Stimulated activated CD8-positive, alpha-beta memory T cell treated with anti-CD3 and anti-CD28 coated beads, Interleukin-7, amount 100 ng/mL, for 24 hours (primary cell): Measurements from ENCODE around the gene CDK11B.

Experiments
- DNase-seq: peaks from one replicate; pipeline ENCODE4 v3.0.0-alpha.2; 2020; ENCODE audit warnings: low read depth

Gene CDK11B

DNA sequence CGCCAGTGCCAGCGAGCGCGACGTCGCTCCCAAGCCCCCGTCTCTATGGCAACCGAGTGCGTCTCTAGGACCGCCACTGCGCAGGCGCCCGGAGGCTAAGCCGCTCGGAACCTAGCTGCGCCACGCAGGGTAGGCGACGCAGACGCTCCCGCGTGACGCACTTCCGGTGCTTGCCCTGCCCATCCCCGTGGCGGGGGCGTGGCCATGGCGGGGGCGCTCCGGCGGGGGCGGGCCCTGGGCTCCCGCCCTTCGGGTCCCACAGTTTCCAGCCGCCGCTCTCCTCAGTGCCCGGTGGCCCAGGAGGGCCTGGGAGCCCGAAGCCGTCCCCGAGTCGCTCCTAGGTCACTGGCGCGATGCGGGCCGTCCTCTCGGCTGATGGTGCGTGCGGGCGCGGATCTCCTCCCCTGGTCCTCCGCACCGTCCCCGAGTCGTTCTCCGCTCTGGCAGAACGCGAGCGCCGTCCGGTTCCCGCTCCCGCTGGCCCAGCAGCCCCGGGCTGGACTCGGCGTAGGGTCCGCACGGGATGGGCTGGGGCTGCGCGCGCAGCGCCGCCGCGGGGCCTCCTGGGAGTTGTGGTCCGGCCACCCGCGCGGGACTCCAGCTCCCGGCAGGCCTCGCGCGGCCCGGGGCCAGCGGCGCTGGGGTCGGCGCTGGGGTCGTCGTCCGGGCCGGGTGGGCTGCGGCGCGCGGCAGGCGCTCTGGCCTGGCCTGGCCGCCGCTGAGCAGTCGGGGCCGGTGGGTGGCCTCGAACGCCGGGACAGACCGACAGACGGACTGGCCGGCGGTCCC lies 43.4 kb downstream of the CDK11B start, which contains the start of gene MIB2:
Gene MIB2 (plus strand): TSS at position 245 of the 789 bp plus-strand sequence. CDS start 7,953 bp downstream, outside the sequence.
- DNase-seq: peak; percentile 92

DNA sequence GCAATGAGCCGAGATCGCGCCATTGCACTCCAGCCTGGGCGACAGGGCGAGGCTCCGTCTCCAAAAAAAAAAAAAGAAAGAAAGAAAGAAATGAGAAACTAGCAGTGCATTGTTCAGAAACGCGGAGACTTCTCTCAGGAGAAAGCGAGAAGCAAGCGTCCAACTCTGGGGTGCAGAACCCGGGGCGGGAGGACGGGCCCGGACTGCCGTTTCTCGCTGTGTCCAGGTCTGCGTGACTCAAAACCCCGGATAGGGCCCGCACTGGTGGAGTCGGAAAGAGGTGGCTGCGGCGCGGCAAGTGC lies 43.9 kb downstream of the CDK11B start:
- DNase-seq: no peak

DNA sequence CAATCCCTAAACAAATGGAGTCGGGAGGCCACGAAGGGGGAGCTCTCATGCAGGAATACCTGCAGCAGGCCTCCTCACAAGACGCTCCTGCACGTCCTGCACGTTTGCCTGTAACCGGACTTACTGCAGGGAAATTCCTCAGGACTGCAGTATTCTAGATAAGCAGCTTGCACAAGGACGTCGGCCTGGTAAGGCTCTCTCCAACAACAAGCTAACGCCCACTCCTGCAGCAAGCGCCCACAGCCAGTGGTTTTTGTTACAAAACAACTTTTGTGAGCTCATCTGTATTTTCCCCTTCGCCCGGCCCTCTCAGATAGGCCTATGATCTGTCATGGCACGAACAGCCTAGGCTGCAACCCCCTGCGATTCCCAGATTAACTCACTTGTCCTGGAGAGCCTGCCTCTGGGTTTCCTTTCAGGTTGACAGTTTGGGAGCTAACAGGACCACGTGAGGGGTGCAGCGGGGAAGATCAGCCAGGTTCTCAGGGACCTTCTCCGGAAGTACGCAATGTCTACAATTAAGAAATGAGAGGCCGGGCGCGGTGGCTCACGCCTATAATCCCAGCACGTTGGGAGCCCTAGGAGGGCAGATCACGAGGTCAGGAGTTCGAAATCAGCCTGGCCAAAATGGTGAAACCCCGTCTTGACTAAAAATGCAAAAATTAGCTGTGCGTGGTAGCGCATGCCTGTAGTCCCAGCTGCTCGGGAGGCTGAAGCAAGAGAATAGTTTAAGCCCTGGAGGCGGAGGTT lies 44.4 kb downstream of the CDK11B start:
- DNase-seq: no peak

DNA sequence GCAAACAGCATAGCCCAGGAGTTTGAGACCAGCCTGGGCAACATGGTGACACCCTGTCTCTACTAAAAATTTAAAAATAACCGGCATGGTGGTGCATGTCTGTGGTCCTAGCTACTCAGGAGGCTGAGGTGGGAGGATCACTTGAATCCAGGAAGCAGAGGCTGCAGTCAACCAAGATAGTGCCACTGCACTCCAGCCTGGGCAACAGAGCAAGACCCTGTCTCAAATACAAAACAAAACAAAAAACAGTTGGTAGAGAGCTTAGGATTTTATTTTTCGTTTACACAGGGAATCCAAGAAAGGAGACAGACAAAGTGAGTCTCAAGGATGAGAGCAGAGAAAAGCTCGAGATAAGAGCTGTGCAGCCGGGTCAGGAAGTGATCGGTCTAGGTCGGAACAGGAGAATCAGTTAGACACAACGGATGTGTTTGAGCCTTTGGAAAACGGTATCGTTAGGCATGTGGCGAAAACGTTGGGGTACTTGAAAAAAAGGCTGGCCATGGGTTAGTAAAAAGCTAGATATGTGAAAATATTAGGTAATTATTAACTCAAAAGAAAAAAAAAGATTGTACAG lies 45.2 kb downstream of the CDK11B start:
- DNase-seq: no peak

DNA sequence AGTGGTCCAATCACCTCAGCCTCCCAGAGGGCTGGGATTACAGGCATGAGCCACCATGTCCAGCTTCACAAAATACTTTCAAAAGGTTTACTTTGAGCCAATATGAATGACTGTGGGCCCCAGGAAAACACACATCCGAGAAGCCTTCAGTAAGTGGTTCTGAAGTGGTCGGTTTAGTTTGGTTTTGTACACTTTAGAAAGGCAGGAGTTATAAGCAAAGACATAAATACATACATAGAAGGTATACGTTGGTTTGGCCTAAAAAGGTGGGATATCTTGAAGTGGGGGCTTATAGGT lies 46.8 kb downstream of the CDK11B start:
- DNase-seq: no peak

DNA sequence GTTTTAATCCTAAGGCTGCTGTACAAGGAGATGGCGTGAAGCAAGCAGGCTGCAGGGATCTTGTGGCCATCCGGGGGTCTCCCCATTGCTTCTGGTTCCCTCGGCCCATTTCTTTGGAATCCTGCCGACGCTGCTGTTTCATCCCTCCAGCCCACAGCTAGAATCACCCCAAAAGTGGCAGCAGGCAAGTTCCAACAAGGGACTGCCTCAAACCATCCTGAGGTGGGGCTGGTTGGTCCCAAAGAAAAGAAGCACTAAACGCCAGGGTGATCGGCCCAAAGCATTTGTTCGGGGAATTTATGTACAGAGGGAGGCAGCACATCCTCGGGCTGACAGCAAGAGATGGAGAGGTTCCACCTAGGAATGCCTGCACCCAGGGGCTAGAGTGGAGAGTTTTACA lies 48.0 kb downstream of the CDK11B start:
- DNase-seq: no peak

DNA sequence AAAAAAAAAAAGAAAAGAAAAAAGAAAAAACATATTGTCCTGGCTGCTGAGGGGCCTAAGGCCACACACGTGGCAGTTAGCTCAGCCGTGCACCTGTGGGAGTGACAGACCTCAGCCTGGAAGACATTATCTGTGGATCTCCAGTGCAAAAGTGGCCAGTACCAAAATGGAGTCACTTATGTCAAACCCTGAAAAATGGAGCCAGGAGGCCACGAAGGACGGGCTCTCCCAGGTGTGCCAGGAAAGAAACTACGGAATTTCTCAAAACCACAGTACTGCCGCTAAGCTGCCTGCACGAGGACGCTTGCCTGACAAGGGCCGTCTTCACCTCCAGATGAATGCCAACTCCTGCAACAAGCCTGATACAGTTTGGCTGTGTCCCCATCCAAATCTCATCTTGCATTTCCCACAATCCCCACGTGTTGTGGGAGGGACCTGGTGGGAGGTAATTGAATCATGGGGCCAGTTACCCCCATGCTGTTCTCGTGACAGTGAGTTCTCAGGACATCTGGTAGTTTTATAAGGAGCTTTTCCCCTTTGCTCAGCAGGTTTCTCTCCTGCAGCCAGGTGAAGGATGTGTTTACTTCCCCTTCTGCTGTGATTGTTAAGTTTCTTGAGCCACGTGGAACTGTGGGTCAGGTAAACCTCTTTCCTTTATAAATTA lies 48.9 kb downstream of the CDK11B start:
- no peak for DNase-seq

DNA sequence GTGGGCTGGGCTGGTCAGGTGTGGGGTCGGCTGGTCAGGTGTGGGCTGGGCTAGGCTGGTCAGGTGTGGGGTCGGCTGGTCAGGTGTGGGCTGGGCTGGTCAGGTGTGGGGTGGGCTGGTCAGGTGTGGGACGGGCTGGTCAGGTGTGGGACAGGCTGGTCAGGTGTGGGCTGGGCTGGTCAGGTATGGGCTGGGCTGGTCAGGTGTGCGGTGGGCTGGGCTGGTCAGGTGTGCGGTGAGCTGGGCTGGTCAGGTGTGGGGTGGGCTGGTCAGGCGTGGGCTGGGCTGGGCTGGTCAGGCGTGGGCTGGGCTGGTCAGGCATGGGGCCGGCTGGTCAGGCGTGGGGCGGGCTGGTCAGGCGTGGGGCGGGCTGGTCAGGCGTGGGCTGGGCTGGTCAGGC lies 52.6 kb downstream of the CDK11B start:
- DNase-seq: no peak

DNA sequence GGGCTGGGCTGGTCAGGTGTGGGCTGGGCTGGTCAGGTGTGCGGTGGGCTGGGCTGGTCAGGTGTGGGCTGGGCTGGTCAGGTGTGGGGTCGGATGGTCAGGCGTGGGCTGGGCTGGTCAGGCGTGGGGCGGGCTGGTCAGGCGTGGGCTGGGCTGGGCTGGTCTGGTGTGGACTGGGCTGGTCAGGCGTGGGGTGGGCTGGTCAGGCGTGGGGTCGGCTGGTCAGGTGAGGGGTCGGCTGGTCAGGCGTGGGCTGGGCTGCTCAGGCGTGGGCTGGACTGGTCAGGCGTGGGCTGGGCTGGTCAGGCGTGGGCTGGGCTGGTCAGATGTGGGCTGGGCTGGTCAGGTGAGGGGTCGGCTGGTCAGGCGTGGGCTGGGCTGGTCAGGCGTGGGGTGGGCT lies 53.1 kb downstream of the CDK11B start:
- DNase-seq: no peak

DNA sequence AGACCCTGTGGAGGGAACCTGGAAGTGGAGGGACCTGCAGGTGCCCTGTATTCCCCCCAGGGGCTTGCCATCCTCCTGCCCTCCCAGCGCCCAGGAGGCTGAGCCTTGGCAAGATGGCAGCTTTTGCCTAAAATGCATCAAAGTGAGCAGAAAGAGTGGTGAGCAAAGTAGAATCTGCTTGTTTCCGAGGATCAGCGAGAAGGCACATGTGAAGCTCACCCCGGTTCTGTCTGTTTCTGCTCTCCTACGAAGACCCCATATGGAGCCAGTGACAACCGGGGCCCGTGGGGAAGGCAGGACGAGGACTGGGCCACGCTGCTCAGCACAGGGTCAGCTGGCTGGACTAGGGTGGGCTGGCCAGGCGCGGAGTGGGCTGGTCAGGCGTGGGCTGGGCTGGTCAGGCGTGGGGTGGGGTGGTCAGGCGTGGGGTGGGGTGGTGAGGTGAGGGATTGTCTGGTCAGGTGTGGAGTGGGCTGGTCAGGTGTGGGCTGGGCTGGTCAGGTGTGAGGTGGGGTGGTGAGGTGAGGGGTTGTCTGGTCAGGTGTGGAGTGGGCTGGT lies 53.7 kb downstream of the CDK11B start:
- DNase-seq: no peak

DNA sequence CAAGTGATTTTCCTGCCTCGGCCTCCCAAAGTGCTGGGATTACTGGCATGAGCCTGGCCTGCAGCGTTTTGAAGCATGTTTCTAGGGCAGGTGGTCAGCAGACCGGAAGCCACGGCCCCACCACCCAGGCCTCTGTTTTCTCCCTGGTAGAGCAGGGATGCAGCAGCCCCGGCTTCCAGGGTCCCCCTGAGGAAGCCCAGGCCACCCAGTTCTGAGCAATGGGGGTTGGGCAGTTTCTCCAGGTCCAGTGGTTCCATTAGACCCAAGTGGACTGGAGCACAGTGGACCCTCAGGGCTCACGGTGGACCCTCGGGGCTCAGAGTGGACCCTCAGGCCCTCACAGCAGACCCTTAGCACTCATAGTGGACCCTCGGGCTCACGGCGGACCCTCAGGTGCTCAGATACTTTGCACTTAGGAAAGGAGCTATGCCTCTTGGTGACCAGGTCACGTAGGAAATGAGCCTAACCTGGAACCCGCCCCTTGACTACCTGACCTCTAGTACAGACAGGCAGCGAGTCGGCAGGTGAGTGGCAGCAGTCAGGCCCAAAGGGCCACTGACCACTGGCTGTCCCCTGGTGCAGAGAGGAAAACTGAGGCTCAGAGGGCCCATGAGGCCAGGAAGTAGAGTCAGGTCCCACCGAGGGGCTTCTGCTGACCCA lies 54.3 kb downstream of the CDK11B start:
- no peak for DNase-seq

DNA sequence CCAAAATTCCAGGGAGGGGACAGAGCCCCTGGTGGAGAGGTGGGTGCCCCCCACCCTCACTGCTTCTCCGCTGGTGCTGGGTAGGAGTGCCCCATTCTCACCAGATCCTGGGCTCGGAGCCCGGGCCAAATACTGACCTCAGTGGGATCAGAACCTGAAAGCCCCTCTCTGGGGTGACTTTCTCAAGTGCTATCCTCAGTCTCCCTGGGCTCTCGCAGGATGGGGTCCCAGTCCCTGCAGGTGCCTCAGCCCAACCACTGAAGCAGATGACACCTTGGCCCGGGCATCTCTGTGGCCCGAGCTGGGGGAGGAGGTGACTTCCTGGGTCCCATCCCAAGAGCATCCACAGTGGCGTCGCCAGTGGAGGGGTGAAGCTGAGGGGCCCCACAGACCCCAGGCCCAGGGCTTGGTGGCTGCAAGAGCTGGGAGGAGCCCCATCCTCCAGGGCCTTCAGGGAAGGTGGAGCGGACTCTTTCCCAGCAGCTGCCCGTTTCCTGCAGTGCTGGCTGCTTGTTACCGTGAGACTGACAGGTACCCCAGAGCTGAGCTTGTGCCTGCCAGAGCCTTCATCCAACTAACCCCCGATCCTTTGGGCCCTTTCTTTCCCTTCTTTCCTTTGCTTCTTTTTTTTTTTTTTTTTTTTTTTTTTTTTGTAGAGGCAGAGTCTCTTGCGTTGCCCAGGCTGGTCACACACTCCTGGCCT lies 55.0 kb downstream of the CDK11B start:
- DNase-seq: no peak

DNA sequence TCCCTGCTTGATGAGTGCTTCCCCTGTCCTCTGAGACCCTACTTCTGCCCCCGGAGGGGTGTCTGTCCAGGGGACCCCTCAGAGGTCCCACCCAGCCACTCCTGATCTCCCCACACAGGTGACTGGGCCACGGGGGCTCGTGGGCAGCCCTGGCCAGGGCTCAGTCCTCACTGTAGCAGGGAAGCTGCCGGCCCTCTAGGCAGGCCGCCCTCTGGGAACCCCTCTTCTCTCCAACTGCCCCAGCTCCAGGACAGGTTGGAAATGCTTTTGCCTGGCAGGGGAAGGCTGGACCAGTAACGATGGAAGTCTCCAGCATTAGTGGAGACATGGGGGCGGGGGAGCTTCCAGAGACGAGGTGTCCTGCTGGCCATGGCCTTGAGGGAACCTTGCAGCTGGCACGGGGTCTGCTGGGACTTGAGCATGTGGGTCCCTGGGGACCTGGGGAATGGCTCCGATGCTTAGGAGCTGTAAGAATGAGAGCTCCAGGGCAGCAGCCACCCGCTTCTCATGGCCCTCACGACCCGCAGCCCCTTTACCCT lies 55.8 kb downstream of the CDK11B start:
- DNase-seq: no peak

DNA sequence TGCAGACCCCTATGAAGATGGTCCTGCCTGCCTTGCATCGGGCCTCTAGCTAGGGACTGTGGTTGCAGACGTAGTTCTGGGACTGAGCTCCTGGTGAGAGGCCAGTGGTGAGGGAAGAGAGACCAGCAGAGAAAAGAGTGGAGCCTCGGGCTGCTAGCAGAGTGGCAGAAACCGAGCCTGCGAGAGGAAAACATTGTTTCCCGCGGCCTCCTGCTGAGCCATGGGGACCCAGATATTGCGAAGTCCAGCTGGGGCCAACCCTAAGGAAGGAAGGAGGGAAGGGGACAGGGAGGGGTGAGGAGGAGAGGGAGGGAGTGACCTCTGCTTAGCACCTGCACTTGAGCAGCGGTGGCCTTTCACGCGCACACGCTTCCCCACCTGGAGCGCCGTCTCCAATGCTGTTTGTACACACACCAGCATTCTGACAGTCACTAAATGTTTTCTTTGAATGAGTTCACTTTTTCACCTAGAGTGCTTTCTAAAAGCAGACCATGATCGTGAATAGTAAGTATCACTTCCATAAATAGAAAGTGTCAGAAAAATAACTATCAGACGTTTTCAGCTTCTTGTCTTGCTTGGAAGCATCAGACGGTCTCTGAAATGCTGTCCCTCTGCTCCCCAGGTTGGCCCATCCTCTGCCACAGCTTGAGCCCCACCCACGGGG lies 56.4 kb downstream of the CDK11B start:
- no peak for DNase-seq

DNA sequence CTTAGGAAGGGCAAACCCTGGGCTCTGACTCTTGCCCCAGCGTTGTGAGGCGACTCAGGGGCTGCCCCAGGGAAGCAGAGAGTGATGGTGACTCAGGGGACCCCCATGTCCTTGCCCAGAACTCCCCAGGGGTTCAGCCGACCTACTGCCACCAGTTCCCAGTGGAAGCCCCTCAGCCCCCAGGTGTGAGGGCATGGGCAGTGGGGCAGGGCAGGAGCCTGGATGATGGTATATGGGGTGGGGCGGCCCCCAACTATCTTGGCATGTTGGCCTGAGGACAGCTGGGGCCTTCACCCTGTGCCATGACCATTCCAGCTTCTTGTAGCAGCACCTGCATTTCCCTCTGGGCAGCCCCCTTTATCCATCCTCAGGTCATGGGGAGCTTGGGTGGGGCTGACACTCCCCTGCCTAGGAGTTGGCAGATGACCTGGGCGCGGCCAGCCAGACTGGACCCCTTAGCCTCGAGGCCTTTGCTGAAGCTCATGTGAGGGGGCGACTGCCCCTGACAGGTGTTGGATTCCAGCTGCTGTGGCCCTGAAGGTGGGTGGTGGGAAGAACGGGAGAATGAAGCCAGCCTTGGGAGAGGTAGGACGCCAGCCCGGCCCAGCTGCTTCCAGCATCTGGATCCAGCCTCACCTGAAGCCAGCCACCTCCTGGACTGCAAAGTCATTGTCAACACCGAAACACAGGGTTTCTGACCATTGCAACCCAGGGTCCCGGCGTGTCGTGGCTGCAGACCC lies 57.1 kb downstream of the CDK11B start:
- no peak for DNase-seq

DNA sequence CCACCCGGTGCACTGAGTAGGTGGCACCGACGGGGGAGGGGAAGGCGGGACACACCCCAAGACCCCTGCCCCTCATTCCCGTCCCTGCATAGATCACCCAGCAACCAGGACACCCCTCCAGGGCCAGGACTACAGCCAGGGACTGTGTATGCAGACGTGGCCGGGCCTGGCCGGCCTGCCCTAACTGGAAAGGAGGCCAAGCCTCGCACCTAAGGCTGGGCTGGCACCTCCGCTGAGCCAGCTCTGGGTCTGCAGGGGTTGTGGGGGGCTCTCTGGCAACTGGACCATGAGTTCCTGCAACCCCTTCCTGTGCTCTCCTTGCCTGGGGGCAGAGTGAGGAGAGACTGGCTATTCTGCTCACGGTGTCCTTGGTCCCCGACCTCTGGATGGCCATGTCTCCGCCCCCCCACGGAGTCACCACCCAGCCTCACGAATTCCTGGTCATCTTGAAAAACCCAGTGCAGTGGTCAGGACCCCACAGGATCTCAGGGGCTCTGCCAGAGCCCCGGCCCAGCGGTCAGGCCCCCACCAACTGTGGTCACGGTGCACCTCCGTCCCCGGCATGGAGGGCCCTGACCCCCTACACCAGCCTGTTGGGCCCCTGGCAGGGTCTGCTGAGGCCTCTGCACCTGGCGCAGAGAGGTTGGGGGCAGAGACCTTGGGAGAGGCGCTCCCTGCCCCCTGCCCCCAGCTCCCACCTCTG lies 57.8 kb downstream of the CDK11B start:
- DNase-seq: no peak

DNA sequence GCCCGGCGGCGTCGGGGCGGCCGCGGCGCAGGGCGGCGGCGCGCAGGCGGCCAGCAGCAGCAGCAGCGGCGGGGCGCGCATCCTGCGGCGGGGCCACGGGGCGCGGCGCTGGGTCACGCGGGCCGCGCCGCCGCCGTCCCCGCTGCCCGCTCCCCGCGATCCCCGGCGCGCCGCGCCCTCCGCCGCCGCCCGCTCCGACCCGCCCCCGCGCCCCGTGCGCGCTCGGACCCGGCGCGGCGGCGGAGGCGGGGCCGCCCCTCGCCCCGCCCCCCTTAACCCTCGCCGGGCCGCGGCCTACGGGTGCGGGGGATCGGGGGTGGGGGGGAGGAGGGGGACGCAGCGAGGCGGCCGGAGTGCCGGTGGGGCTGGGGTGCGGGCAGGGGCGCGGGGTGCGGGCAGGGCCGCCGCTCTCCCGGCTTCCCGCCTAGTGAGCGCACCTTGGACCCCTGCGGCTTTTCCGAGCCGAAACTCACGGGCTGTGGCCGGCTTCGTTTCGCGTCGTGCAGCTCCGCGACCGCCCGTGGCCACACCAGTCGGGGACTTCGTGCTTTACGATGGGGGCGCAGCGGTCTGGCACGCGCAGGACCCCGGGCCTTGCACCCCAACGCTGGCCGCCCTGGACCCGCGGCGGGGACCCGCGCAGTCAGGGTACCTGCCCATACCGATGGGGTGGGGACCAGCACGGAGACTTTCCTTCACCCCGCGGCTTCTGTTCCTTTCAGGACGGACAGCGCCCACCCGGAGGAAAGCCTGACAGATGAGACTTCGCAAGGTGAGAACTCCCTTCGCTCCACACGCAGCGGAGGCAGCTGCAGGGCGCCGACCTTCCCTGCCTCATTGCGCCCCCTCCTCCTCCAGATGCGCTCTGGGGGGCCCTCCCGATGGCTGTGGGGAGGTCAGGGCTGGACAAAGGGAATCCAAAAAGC lies 58.6 kb downstream of the CDK11B start, which contains the start of gene FNDC10:
Gene FNDC10 (minus strand): TSS at position 201 of the 926 bp plus-strand sequence. CDS start 120 bp downstream, at position 81.
- DNase-seq: no peak
